ENCODE results near the gene OR5AU1. TPM values are rescaled to one million over a fixed set of nuclear protein-coding genes. Genes with fewer than 3 reads are reported as not detected.
"Not testable (repeated sequence)": the region's sequence is repeated elsewhere in the genome, so short reads cannot be mapped to it uniquely, and the experiment has no call there.

The OR5AU1 gene
- total RNA-seq, 1 donor, result not detected

DNA sequence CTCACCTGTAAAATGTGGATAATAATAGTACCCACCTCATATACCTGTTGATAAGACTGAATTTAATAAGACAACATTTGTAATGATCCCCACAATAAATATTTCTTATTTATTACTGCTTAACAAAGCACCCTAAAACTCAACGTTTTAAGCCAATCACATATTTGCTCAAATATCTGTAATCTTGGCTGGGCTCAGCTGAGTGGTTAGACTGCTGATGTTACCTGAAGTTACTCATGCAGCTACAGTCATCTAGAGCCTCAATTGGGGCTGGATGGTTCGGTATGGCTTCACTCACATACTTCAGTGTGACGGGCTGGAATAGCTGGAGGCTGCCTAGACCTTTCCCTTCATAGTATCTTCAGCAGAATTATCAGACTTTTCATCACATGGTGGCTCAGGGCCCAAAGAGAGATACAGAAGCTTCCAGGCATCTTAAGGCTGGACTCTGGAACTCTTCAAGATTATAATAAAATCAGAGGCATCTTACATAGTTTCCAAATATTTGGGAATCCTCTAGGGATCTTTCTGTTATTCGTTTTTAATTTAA is 4.3 kb upstream of the OR5AU1 start:
- no peak overlapping the region for H3K4me3 ChIP-seq (ENCODE audit: low read depth, low read length)
- no peak for DNase-seq (ENCODE audit: low read depth)
- TF ChIP-seq, protein P1, sequence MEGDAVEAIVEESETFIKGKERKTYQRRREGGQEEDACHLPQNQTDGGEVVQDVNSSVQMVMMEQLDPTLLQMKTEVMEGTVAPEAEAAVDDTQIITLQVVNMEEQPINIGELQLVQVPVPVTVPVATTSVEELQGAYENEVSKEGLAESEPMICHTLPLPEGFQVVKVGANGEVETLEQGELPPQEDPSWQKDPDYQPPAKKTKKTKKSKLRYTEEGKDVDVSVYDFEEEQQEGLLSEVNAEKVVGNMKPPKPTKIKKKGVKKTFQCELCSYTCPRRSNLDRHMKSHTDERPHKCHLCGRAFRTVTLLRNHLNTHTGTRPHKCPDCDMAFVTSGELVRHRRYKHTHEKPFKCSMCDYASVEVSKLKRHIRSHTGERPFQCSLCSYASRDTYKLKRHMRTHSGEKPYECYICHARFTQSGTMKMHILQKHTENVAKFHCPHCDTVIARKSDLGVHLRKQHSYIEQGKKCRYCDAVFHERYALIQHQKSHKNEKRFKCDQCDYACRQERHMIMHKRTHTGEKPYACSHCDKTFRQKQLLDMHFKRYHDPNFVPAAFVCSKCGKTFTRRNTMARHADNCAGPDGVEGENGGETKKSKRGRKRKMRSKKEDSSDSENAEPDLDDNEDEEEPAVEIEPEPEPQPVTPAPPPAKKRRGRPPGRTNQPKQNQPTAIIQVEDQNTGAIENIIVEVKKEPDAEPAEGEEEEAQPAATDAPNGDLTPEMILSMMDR (IDR thresholded peaks at IDR 0.05; ENCODE audit: insufficient read depth, low read length), result no peak

DNA sequence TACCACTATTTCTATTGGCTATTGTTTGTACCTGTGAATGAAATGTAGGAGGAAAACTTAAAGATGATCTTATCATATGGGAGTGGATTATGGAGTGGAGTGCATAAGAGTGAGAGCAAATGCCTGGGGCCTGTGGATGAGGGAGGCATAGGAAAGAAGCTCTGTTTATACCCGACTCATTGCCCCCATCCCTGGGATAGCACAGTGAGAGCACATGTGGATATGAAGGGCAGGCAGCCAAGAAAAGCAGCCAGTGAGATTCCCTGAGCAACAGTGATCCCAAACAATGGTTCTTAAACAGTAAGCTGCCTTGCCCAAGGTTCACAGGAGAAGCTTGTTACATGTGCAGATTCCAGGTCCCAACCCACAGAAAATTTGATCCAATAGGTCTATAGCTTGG is 2.3 kb upstream of the OR5AU1 start:
- not testable (repeated sequence) for DNase-seq (ENCODE audit: low read depth); H3K4me3 ChIP-seq (ENCODE audit: low read depth, low read length)

DNA sequence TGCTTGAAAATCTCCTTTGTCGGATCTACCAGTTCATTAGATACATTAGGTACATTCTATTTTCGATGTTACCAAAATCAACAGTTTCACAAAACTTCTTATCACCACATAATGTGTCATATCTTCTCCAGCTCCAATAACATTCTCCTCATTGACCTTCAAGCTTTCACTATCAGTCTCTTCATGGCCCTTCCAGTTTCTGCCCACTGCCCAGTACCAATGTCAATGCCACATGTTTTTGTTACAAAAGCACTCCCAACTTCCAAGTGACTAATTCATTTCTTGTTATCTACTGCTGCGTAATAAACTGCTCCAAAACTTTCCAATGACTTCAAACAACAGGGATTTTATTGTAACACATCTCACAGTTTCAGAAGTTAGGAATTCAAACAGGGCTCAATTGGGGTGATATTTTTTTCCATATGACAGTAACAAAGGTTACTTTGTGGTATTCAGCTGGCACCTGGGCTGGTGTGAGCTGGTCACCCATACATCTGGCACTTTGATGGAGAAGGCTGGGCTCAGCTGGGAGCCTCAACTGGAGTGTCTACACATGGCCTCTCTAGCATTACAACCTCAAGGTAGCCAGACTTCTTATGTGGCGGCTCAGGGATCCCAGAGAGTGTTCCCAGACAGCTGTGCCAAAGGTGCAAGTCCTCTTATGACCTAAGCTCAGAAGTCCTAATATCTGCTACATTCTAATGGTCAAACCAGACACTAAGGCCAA is 6.1 kb downstream of the OR5AU1 start:
- TF ChIP-seq, protein P1 (IDR thresholded peaks at IDR 0.05; ENCODE audit: insufficient read depth, low read length), result no peak
- H3K4me3 ChIP-seq (ENCODE audit: low read depth, low read length), result no peak overlapping the region
- no peak for DNase-seq (ENCODE audit: low read depth)

DNA sequence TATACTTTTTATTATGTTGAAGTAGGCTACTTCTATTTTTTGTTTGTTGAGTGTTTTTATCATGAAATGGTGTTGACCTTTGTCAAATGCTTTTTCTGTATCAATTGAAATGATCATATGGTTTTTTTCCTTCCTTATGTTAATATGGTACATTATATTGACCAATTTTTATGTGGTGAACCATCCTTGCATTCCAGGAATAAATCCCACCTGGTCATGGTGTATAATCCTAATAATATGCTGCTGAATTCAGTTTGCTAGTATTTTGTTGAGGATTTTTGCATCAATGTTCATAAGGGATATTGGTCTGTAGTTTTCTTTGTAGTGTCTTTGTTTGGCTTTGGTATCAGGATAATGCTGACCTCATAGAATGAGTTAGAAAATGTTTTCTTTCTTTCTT is 10.4 kb downstream of the OR5AU1 start:
- H3K4me3 ChIP-seq (ENCODE audit: low read depth, low read length), result no peak overlapping the region
- DNase-seq (ENCODE audit: low read depth), result no peak
- TF ChIP-seq, protein P1 (IDR thresholded peaks at IDR 0.05; ENCODE audit: insufficient read depth, low read length), result no peak

DNA sequence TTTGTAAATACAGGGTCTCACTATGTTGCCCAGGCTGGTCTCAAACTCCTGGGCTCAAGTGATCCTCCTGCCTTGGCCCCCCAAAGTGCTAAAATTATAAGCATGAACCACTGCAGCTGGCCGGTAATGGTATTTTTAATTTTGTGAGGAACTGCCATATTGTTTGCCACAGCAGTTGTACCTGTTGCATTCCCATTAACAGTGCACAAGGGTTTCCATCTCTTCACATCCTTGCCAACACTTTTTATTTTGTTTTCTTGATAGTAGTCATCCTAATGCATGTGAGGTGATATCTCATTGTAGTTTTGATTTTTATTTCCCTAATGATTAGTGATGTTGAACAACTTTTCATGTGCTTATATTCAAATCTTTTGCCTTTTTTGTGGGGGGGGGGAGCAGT is 13.5 kb downstream of the OR5AU1 start:
- TF ChIP-seq, protein P1 (IDR thresholded peaks at IDR 0.05; ENCODE audit: insufficient read depth, low read length), result no peak
- H3K4me3 ChIP-seq (ENCODE audit: low read depth, low read length), result no peak overlapping the region
- no peak for DNase-seq (ENCODE audit: low read depth)

DNA sequence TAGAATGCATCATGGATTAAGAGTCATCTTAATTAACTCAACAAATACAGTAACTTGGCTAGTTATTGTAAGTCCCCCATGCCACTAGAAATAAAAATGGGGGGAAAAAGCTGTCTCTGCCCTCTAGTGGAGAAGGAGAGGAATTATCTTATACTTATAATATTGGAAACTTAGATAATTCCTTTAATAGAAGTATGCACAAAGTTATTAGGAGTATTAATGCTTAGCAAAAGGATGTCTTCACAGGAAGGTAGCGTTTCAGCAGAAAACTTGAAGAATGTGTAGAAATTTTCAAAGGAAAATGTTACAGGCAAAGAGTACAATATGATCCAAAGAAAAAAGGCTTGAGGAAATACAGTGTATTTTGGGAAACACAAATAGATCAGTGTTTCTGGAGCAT is 19.8 kb downstream of the OR5AU1 start:
- TF ChIP-seq, protein P1 (IDR thresholded peaks at IDR 0.05; ENCODE audit: insufficient read depth, low read length), result peak; percentile 70
- DNase-seq (ENCODE audit: low read depth), result peak; percentile 26
- no peak overlapping the region for H3K4me3 ChIP-seq (ENCODE audit: low read depth, low read length)

DNA sequence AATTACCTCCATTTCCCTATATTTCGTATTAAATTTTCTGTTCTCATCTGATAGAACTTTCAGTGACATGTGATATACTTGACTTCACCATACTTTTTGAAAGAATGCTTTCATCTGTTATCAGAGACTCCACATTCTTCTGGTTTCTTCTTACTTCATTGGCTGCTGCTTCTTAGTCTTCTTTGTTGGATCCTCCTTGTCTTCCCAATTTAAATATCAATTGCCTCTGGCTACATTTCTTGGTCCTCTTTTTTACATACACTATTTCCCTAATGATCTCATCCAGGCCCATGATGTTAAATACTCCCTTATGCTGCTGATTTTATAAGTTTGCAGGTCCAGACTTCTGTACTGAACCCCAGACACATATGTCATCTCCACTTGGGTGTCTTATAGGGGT is 22.0 kb downstream of the OR5AU1 start:
- H3K4me3 ChIP-seq (ENCODE audit: low read depth, low read length), result no peak overlapping the region
- no peak for DNase-seq (ENCODE audit: low read depth)
- TF ChIP-seq, protein P1 (IDR thresholded peaks at IDR 0.05; ENCODE audit: insufficient read depth, low read length), result no peak

All from fibroblast of the aortic adventitia (primary cell).